IPS DF 19.7 (cell line): ENCODE data around the gene GFRA1.

ENCODE experiments used
- DNase-seq: peaks from one replicate; pipeline ENCODE4 v3.0.0-alpha.2; 2013; ENCODE audit warnings: low read depth, low spot score

The GFRA1 gene

GRCh38 chr10:116160271-116160670 lies 112.7 kb downstream of the GFRA1 start:
- no peak for DNase-seq

GRCh38 chr10:116159197-116159596 lies 113.8 kb downstream of the GFRA1 start:
- no peak for DNase-seq

- DNase-seq = no peak
Observed at GRCh38 chr10:116158036-116158435, 115.0 kb downstream of the GFRA1 start.

GRCh38 chr10:116157485-116157884 lies 115.5 kb downstream of the GFRA1 start:
- no peak for DNase-seq

- no peak for DNase-seq
Observed at GRCh38 chr10:116156819-116157218, 116.2 kb downstream of the GFRA1 start.

GRCh38 chr10:116155191-116155590 lies 117.8 kb downstream of the GFRA1 start:
- no peak for DNase-seq

GRCh38 chr10:116154651-116155050 lies 118.4 kb downstream of the GFRA1 start:
- no peak for DNase-seq

- no peak for DNase-seq
Observed at GRCh38 chr10:116151076-116151475, 121.9 kb downstream of the GFRA1 start.

- DNase-seq = no peak
Observed at GRCh38 chr10:116150606-116151005, 122.4 kb downstream of the GFRA1 start.

- DNase-seq = no peak
Observed at GRCh38 chr10:116147147-116147905, 125.7 kb downstream of the GFRA1 start.

GRCh38 chr10:116146372-116147140 lies 126.5 kb downstream of the GFRA1 start:
- DNase-seq = no peak

- no peak for DNase-seq
Observed at GRCh38 chr10:116143673-116144222, 129.3 kb downstream of the GFRA1 start.

- DNase-seq = no peak
Observed at GRCh38 chr10:116141855-116142254, 131.2 kb downstream of the GFRA1 start.

- DNase-seq = no peak
Observed at GRCh38 chr10:116141246-116141645, 131.8 kb downstream of the GFRA1 start.

- DNase-seq = no peak
Observed at GRCh38 chr10:116139886-116140285, 133.1 kb downstream of the GFRA1 start.

GRCh38 chr10:116138897-116139296 lies 134.1 kb downstream of the GFRA1 start:
- no peak for DNase-seq

GRCh38 chr10:116136261-116136660 lies 136.7 kb downstream of the GFRA1 start:
- DNase-seq = no peak

GRCh38 chr10:116134322-116134721 lies 138.7 kb downstream of the GFRA1 start:
- no peak for DNase-seq

- no peak for DNase-seq
Observed at GRCh38 chr10:116133634-116134033, 139.4 kb downstream of the GFRA1 start.

- DNase-seq = no peak
Observed at GRCh38 chr10:116132780-116133399, 140.1 kb downstream of the GFRA1 start.

GRCh38 chr10:116130006-116130405 lies 143.0 kb downstream of the GFRA1 start:
- no peak for DNase-seq

GRCh38 chr10:116126954-116127695 lies 145.9 kb downstream of the GFRA1 start:
- no peak for DNase-seq
